ENCODE results near the gene GRIK3. TPM values are rescaled to one million over a fixed set of nuclear protein-coding genes. Genes with fewer than 3 reads are reported as not detected.

GRIK3 gene
- total and polyA plus RNA-seq, 3 donors from 2014 or later: 0.99 to 6.3 (median 3.1) TPM

DNA sequence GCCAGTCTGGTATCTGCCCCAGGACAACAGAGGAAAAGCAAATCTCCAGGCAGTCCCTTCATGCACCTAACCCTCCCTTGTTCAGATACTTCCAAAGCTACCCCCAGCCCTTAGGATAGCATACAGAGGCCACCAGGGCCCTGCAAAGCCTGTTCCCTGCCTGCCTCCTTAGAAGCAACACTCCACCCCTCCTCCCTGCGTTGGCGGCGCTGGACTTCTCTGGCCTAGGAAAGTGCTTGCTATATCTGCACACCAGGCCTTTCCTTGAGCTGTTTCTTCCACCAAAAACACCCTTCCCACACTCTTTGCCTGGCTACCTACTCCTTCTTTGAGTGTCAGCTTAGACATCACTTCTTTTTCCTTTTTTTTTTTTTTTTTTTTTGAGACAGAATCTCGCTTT, 61.3 kb downstream of the GRIK3 start:
- no peak for TF ChIP-seq POLR2A (IDR thresholded peaks at IDR 0.05)
- TF ChIP-seq, protein P1, sequence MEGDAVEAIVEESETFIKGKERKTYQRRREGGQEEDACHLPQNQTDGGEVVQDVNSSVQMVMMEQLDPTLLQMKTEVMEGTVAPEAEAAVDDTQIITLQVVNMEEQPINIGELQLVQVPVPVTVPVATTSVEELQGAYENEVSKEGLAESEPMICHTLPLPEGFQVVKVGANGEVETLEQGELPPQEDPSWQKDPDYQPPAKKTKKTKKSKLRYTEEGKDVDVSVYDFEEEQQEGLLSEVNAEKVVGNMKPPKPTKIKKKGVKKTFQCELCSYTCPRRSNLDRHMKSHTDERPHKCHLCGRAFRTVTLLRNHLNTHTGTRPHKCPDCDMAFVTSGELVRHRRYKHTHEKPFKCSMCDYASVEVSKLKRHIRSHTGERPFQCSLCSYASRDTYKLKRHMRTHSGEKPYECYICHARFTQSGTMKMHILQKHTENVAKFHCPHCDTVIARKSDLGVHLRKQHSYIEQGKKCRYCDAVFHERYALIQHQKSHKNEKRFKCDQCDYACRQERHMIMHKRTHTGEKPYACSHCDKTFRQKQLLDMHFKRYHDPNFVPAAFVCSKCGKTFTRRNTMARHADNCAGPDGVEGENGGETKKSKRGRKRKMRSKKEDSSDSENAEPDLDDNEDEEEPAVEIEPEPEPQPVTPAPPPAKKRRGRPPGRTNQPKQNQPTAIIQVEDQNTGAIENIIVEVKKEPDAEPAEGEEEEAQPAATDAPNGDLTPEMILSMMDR (IDR thresholded peaks at IDR 0.05): no peak
- no peak overlapping the region for H3K27ac ChIP-seq
- no peak overlapping the region for H3K4me3 ChIP-seq
- no peaks in the 10 kb centered on the region for H3K4me1 ChIP-seq
- H3K9me3 ChIP-seq: no peaks in the 10 kb centered on the region
- no peak for DNase-seq
- no peaks in the 10 kb centered on the region for H3K27me3 ChIP-seq
- intact Hi-C loops (cut with DNase I; ENCODE audit: low total_unique reads): no loop called here
- WGBS, 2 donors: 96 to 97% methylated on average over 4 of the region's 4 CpGs
- no peaks in the 10 kb centered on the region for H3K36me3 ChIP-seq (ENCODE audit: low read depth, missing control alignments)

DNA sequence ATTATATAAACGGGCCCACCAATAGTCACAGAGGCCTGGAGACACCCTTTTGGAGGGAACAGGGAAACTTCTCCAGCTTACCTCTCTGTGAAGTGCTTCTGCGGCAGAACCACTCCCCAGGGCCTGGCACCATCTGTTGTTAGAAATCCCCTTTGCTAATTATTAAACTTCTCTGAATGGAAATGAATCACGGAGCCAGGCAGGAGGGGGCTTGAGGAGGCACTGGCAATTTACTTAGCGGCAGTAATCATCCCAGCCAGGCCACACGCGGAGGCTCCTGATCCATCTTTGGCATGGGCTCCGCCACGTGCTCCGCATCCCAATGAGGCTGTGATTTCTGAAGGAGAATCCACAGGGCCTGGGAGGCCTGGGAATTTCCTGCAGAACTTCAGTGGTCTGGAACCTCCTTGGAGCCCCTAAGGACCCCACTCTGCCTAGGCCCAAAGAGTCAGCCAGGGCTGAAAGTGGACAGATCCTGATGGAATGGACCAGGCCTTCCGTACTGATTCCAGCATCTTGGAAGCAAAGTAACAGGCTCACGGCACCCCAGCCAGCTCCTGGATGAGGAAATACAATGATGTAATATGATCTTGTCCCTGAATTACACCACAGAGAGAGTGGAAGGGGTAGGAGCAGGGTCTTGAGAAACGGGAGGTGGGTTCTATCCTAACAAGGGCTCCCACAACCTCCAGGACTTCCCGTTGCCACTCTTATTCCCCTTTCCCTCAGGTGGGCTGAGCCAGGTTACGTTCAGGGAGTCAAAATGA, 62.3 kb downstream of the GRIK3 start:
- Histone ChIP-seq H3K27ac (no peak overlapping the region), H3K9me3 (no peaks in the 10 kb centered on the region), H3K4me3 (no peak overlapping the region), H3K27me3 (no peaks in the 10 kb centered on the region), H3K4me1 (no peaks in the 10 kb centered on the region), H3K36me3 (ENCODE audit: low read depth, missing control alignments) (no peaks in the 10 kb centered on the region)
- 86 to 87% methylated on average over 12 to 14 of the region's 14 CpGs for WGBS, 2 donors
- intact Hi-C loops (cut with DNase I; ENCODE audit: low total_unique reads): no loop called here
- no peak for TF ChIP-seq POLR2A (IDR thresholded peaks at IDR 0.05)
- TF ChIP-seq, protein P1 (IDR thresholded peaks at IDR 0.05): no peak
- no peak for DNase-seq

DNA sequence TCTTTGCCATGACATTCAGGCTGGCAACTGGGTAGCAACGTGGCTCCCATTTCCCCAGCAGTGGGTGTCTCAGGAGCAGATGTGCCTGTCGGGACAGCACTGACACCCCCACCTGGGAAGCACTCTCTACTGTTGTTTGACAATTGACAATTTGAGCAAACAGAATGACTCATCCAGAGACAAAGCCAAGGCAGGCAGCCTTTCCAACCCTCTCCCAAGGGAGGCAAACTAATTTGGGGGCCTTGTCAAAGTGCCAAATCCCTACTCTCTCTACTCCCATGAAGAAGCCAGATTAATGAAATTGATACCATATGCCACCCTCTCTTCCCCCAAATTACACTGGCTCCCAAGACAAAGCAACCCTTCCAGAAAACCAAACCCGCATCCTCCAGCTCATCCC, 65.6 kb downstream of the GRIK3 start:
- H3K27ac ChIP-seq: no peak overlapping the region
- 63 to 72% methylated on average over 1 to 3 of the region's 3 CpGs for WGBS, 2 donors
- TF ChIP-seq POLR2A (IDR thresholded peaks at IDR 0.05): no peak
- TF ChIP-seq, protein P1 (IDR thresholded peaks at IDR 0.05): no peak
- H3K9me3 ChIP-seq: no peaks in the 10 kb centered on the region
- intact Hi-C loops (cut with DNase I; ENCODE audit: low total_unique reads): no loop called here
- H3K27me3 ChIP-seq: no peaks in the 10 kb centered on the region
- H3K4me1 ChIP-seq: no peaks in the 10 kb centered on the region
- no peaks in the 10 kb centered on the region for H3K36me3 ChIP-seq (ENCODE audit: low read depth, missing control alignments)
- DNase-seq: no peak
- H3K4me3 ChIP-seq: no peak overlapping the region

DNA sequence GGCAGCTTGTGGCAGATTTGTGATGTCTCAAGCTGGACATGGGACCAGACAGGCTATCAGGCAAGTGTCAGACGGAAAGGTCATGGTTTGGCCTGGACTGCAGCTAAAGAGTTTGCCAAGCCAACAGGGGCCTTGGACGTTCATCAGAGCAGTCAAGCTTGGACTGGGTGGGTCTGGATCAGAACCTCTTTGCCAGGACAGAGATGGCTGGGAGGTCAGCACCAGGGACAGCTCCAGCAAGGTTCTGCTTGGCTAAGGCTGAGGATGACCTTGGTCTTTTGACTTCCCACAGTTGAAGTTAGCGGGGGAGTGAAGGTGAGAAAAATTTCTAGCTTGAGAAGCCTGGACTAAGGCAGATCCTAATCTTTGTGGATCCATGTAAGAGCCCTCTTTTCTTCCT, 68.1 kb downstream of the GRIK3 start:
- H3K4me3 ChIP-seq: no peak overlapping the region
- WGBS, 2 donors: 23 to 39% methylated on average over 2 to 3 of the region's 3 CpGs
- no peaks in the 10 kb centered on the region for H3K27me3 ChIP-seq
- intact Hi-C loops (cut with DNase I; ENCODE audit: low total_unique reads): no loop called here
- no peak for TF ChIP-seq POLR2A (IDR thresholded peaks at IDR 0.05)
- TF ChIP-seq, protein P1 (IDR thresholded peaks at IDR 0.05): no peak
- peak; percentile 55 for DNase-seq
- H3K9me3 ChIP-seq: no peaks in the 10 kb centered on the region
- H3K36me3 ChIP-seq (ENCODE audit: low read depth, missing control alignments): no peaks in the 10 kb centered on the region
- H3K27ac ChIP-seq: no peak overlapping the region
- no peaks in the 10 kb centered on the region for H3K4me1 ChIP-seq
